CD14-positive monocyte (primary cell): ENCODE measurements around the gene VDAC2. TPM values are rescaled to one million over a fixed set of nuclear protein-coding genes. Genes with fewer than 3 reads are reported as not detected.

ENCODE experiments used
- DNase-seq, 3 donors: peaks; one replicate each; pipeline ENCODE4 v3.0.0-alpha.2; 2011 to 2022
- H2AFZ ChIP-seq: 2 replicates; pipeline ENCODE4 v1.6.0; 2012; ENCODE audit warnings: mild to moderate bottlenecking, low read depth, low read length, inconsistent platforms; ENCODE audit not compliant: insufficient read depth, poor library complexity, severe bottlenecking
- H3K27ac ChIP-seq, 2 donors: 1 replicate in 1 of 2; 2 replicates in 1 of 2; pipeline ENCODE4 v1.5.1; 2012 to 2013; ENCODE audit warnings: low read length in 2 of 2, control low read depth in 1 of 2, inconsistent platforms in 1 of 2, low read depth in 1 of 2, mild to moderate bottlenecking in 1 of 2
- H3K27me3 ChIP-seq, 2 donors: one replicate each; pipeline versions ENCODE4 v1.6.0 to v1.6.1; 2011 to 2013; ENCODE audit warnings: low read length in 2 of 2; ENCODE audit not compliant: control insufficient read depth in 2 of 2, insufficient read depth in 2 of 2
- H3K36me3 ChIP-seq, 2 donors: replicated peaks in 1 of 2; 1 replicate in 1 of 2; 2 replicates in 1 of 2; pipeline versions ENCODE4 v1.5.1 to v1.6.1; 2012 to 2013; ENCODE audit warnings: low read length in 2 of 2, control low read depth in 1 of 2, inconsistent platforms in 1 of 2, mild to moderate bottlenecking in 1 of 2; ENCODE audit not compliant: insufficient read depth in 2 of 2, control insufficient read depth in 1 of 2
- H3K4me1 ChIP-seq, 2 donors: 1 replicate in 1 of 2; 2 replicates in 1 of 2; pipeline versions ENCODE4 v1.5.1 to v1.6.1; 2012 to 2013; ENCODE audit warnings: low read length in 2 of 2, control low read depth in 1 of 2, inconsistent platforms in 1 of 2, mild to moderate bottlenecking in 1 of 2, moderate library complexity in 1 of 2; ENCODE audit not compliant: insufficient read depth in 2 of 2, control insufficient read depth in 1 of 2
- H3K4me2 ChIP-seq: replicated peaks from 2 replicates; pipeline ENCODE3; 2012; ENCODE audit warnings: low read length, moderate library complexity, mild to moderate bottlenecking; ENCODE audit not compliant: poor library complexity, severe bottlenecking; ENCODE audit errors: extremely low read depth
- H3K4me3 ChIP-seq, 3 experiments: fragments of 200-600 bp in 1 of 3; sonication (generic) in 1 of 3; replicated peaks in 1 of 3; 1 replicate in 2 of 3; 2 replicates in 1 of 3; pipeline ENCODE4 v1.5.1; 2011 to 2013; ENCODE audit warnings: low read length in 3 of 3, mild to moderate bottlenecking in 3 of 3, control low read depth in 2 of 3, low read depth in 2 of 3, inconsistent platforms in 1 of 3, moderate library complexity in 1 of 3
- H3K79me2 ChIP-seq: 2 replicates; pipeline ENCODE4 v1.6.0; 2012; ENCODE audit warnings: mild to moderate bottlenecking, control low read depth, inconsistent platforms, low read length, moderate library complexity; ENCODE audit not compliant: insufficient read depth
- H3K9ac ChIP-seq: 2 replicates; pipeline ENCODE4 v1.6.0; 2017; ENCODE audit warnings: low read length, mild to moderate bottlenecking; ENCODE audit not compliant: insufficient read depth, poor library complexity, severe bottlenecking
- H3K9me3 ChIP-seq, 2 donors: replicated peaks in 1 of 2; 1 replicate in 1 of 2; 2 replicates in 1 of 2; pipeline versions ENCODE4 v1.5.1 to v1.6.1; 2012 to 2013; ENCODE audit warnings: low read length in 2 of 2, control low read depth in 1 of 2; ENCODE audit not compliant: control insufficient read depth in 1 of 2, insufficient read depth in 1 of 2
- H4K20me1 ChIP-seq: 2 replicates; pipeline ENCODE4 v1.6.0; 2012; ENCODE audit warnings: mild to moderate bottlenecking, low read length, control low read depth, moderate library complexity; ENCODE audit not compliant: insufficient read depth
- H3K27ac Mint-ChIP-seq, 7 donors: one replicate each; pipeline ENCODE4 v1.8.0; 2020; ENCODE audit warnings: mild to moderate bottlenecking in 7 of 7, mixed read lengths in 7 of 7, moderate library complexity in 6 of 7, inconsistent platforms in 2 of 7
- H3K27me3 Mint-ChIP-seq, 3 donors: one replicate each; pipeline ENCODE4 v1.8.0; 2021 to 2022; ENCODE audit warnings: low read depth in 3 of 3, mild to moderate bottlenecking in 3 of 3, mixed read lengths in 3 of 3, moderate library complexity in 3 of 3, inconsistent platforms in 1 of 3
- H3K36me3 Mint-ChIP-seq, 2 donors: one replicate each; pipeline ENCODE4 v1.8.0; 2020; ENCODE audit warnings: mixed read lengths in 2 of 2, inconsistent platforms in 1 of 2, mild to moderate bottlenecking in 1 of 2
- H3K4me1 Mint-ChIP-seq: one replicate; pipeline ENCODE4 v1.8.0; 2020; ENCODE audit warnings: mild to moderate bottlenecking, mixed read lengths
- H3K4me3 Mint-ChIP-seq, 2 donors: one replicate each; pipeline ENCODE4 v1.8.0; 2020; ENCODE audit warnings: mild to moderate bottlenecking in 2 of 2, mixed read lengths in 2 of 2, moderate library complexity in 1 of 2
- H3K9me3 Mint-ChIP-seq, 7 donors: one replicate each; pipeline ENCODE4 v1.8.0; 2020 to 2022; ENCODE audit warnings: mixed read lengths in 7 of 7, mild to moderate bottlenecking in 6 of 7, moderate library complexity in 6 of 7, inconsistent platforms in 2 of 7
- CTCF ChIP-seq: fragments of 200-600 bp; IDR thresholded peaks from one replicate; pipeline ENCODE4 v1.8.0; 2022; ENCODE audit warnings: antibody characterized with exemption, mild to moderate bottlenecking
- WGBS: methylation state at CpG from one replicate; pipeline ENCODE4 v1.1.5; 2013; ENCODE audit warnings: missing lambda C conversion rate; ENCODE audit not compliant: insufficient coverage; 5-methylcytosine and 5-hydroxymethylcytosine counted together
- intact Hi-C, 2 donors: fragments of 100-400 bp; cut with micrococcal nuclease; formaldehyde crosslinking; loops; one replicate each; pipeline versions ENCODE4 v1.15.0 to v1.15.1; 2023
- polyA plus RNA-seq, 3 donors: library from polyadenylated mRNA; depleted of rRNA in 1 of 3; unstranded in 2 of 3; stranded (reverse) in 1 of 3; fragments of 300-500 nt in 2 of 3; fragments of >200 nt in 1 of 3; fragmentation: Illumina TruSeq in 2 of 3; gene quantifications; 1 replicate in 2 of 3; 2 replicates in 1 of 3; pipeline ENCODE4 v1.2.3, GENCODE V29; 2012 to 2021

VDAC2 gene
- polyA plus RNA-seq, 3 donors = 71.2 to 154 (median 139) TPM

GRCh38 chr10:75228834-75229233 lies 18.2 kb downstream of the VDAC2 start:
- WGBS = 100% methylated on average over 2 of the region's 4 CpGs
- no peaks in the 10 kb centered on the region for H3K27me3 Mint-ChIP-seq
- H3K4me1 Mint-ChIP-seq = peaks cover 16% of the 10 kb centered on the region
- H3K27ac ChIP-seq = peak overlapping the region in 1 of 2 donors; percentile 58
- no peak for TF ChIP-seq CTCF
- peaks cover 3 to 4% of the 10 kb centered on the region in 2 donors for H3K4me1 ChIP-seq
- H3K9ac ChIP-seq = no peak overlapping the region
- H3K27me3 ChIP-seq = no peaks in the 10 kb centered on the region
- H4K20me1 ChIP-seq = peaks cover 71% of the 10 kb centered on the region
- H3K36me3 ChIP-seq = peaks cover 72 to 85% of the 10 kb centered on the region in 2 donors
- H3K4me3 Mint-ChIP-seq = no peak overlapping the region
- no peak overlapping the region for H3K4me2 ChIP-seq
- H2AFZ ChIP-seq = no peak overlapping the region
- peaks cover 0 to 2% (median 0%) of the 10 kb centered on the region in 7 donors for H3K9me3 Mint-ChIP-seq
- peaks cover 51% of the 10 kb centered on the region for H3K79me2 ChIP-seq
- H3K9me3 ChIP-seq = no peaks in the 10 kb centered on the region
- no peak overlapping the region for H3K4me3 ChIP-seq
- H3K27ac Mint-ChIP-seq = peak overlapping the region in 5 of 7 donors; percentile 27 to 81 (median 57)
- peaks cover 70 to 84% of the 10 kb centered on the region in 2 donors for H3K36me3 Mint-ChIP-seq
- DNase-seq = no peak
- intact Hi-C loops = no loop called here

- peak overlapping the region in 3 of 7 donors; percentile 1 to 86 (median 74) for H3K27ac Mint-ChIP-seq
- peak in 1 of 3 donors; percentile 39 for DNase-seq
- H4K20me1 ChIP-seq = peaks cover 60% of the 10 kb centered on the region
- no peak overlapping the region for H3K9ac ChIP-seq
- intact Hi-C loops = loop anchor here (1.0 to 10.0 kb wide), 6 partner anchors 20 to 405 kb away; partner anchors contain the start of genes SAMD8 (in 2 of the 2), KAT6B (in 1 of the 2) and VDAC2 (in 1 of the 2)
- no peak overlapping the region for H3K4me3 Mint-ChIP-seq
- no peaks in the 10 kb centered on the region for H3K27me3 ChIP-seq
- WGBS = no CpG with 5 or more reads among the region's 3 CpGs
- H3K9me3 Mint-ChIP-seq = peaks cover 0 to 2% (median 0%) of the 10 kb centered on the region in 7 donors
- H3K4me2 ChIP-seq = no peak overlapping the region
- H3K4me3 ChIP-seq = no peak overlapping the region
- no peak overlapping the region for H3K27ac ChIP-seq
- peaks cover 40% of the 10 kb centered on the region for H3K79me2 ChIP-seq
- no peaks in the 10 kb centered on the region for H3K27me3 Mint-ChIP-seq
- H3K36me3 ChIP-seq = peaks cover 62 to 73% of the 10 kb centered on the region in 2 donors
- peaks cover 13% of the 10 kb centered on the region for H3K4me1 Mint-ChIP-seq
- H3K9me3 ChIP-seq = no peaks in the 10 kb centered on the region
- peaks cover 11 to 15% of the 10 kb centered on the region in 2 donors for H3K4me1 ChIP-seq
- no peak overlapping the region for H2AFZ ChIP-seq
- peaks cover 59 to 73% of the 10 kb centered on the region in 2 donors for H3K36me3 Mint-ChIP-seq
- no peak for TF ChIP-seq CTCF
Observed at GRCh38 chr10:75229971-75230370, 19.4 kb downstream of the VDAC2 start.
